Measurements from ENCODE around the gene CTBP2.

DNA sequence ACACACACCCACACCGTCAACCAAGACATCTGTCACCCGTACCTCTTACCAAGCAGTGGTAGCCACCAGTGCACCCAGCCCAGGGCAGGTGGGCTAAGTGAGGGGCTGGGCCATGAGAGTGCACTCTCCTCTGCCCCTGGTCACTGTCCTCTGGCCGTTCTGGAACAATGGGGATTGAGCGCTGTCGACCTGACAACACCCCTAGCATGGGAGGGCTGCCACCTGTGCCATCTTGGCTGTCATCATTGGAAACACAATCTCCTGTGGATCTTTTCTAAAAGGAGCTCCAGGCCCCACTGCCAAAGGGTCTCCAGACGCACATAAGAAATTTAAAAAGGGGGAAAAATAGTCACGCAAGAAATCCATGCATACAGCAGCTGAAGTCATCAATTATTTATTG is 80.1 kb downstream of the CTBP2 start:
- TF ChIP-seq, protein P1, sequence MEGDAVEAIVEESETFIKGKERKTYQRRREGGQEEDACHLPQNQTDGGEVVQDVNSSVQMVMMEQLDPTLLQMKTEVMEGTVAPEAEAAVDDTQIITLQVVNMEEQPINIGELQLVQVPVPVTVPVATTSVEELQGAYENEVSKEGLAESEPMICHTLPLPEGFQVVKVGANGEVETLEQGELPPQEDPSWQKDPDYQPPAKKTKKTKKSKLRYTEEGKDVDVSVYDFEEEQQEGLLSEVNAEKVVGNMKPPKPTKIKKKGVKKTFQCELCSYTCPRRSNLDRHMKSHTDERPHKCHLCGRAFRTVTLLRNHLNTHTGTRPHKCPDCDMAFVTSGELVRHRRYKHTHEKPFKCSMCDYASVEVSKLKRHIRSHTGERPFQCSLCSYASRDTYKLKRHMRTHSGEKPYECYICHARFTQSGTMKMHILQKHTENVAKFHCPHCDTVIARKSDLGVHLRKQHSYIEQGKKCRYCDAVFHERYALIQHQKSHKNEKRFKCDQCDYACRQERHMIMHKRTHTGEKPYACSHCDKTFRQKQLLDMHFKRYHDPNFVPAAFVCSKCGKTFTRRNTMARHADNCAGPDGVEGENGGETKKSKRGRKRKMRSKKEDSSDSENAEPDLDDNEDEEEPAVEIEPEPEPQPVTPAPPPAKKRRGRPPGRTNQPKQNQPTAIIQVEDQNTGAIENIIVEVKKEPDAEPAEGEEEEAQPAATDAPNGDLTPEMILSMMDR (IDR thresholded peaks at IDR 0.05): no peak
- TF ChIP-seq POLR2A (IDR thresholded peaks at IDR 0.05): no peak
- TF ChIP-seq POLR2AphosphoS5 (IDR thresholded peaks at IDR 0.05): no peak

All from breast epithelium (tissue), 3 donors.